ENCODE measurements around the gene TSPAN13. TPM values are rescaled to one million over a fixed set of nuclear protein-coding genes. Genes with fewer than 3 reads are reported as not detected.

TSPAN13 gene
- total and polyA plus RNA-seq, 2 of the 4 experiments (the other 2 are of a cell fraction) = 3.0 to 5.0 TPM

DNA sequence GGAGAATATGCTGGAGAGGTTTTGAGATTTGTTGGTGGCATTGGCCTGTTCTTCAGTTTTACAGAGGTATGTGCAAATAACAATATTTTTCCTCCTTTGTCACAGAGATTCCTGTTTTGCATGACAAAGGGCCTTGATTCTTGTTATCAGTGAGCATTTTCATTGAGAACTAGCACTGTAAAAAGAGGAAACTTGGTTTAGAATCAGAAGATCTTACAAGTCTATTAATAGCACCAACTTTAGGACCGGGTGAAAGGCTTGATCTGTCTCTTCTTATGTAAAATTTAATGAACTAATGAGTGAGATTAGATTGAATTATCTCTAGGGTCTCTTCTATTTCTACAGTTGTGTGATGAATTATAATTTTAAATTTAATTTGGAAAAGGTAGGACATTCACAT lies 25.5 kb downstream of the TSPAN13 start:
- Histone ChIP-seq H2BK15ac (ENCODE audit: low read depth, low read length) (no peak overlapping the region), H3K23ac (ENCODE audit: low read depth, low read length) (no peak overlapping the region), H3K14ac (replicated peaks; ENCODE audit: low read depth, low read length) (no peak overlapping the region), H2BK5ac (ENCODE audit: low read depth, low read length, poor library complexity, severe bottlenecking) (no peak overlapping the region), H2BK20ac (ENCODE audit: low read depth, low read length) (no peak overlapping the region), H3K27me3 (ENCODE audit: control insufficient read depth, insufficient read depth, low read length) (no peaks in the 10 kb centered on the region), H3K79me1 (ENCODE audit: low read depth in 1 of 2, low read length in 2 of 2) (no peaks in the 10 kb centered on the region), H4K5ac (ENCODE audit: low read depth, low read length) (no peak overlapping the region), H3K9me1 (ENCODE audit: insufficient read depth, low read length) (no peaks in the 10 kb centered on the region), H3K4ac (ENCODE audit: low read depth, low read length) (no peak overlapping the region), H2AK9ac (replicated peaks; ENCODE audit: low read depth, low read length, poor library complexity) (no peak overlapping the region), H4K20me1 (ENCODE audit: insufficient read depth, low read length) (no peaks in the 10 kb centered on the region), H4K91ac (ENCODE audit: insufficient read depth, low read depth, low read length) (no peak overlapping the region), H3K9ac (ENCODE audit: low read depth, low read length) (no peak overlapping the region), H3K27ac (ENCODE audit: insufficient read depth, low read length) (no peak overlapping the region), H3K4me3 (ENCODE audit: insufficient read depth, low read depth, low read length) (no peak overlapping the region), H3K56ac (ENCODE audit: extremely low read depth, insufficient read depth, low read length) (no peak overlapping the region), H3K9me3 (ENCODE audit: control insufficient read depth, insufficient read depth, low read length) (no peaks in the 10 kb centered on the region), H2AK5ac (ENCODE audit: low read depth, low read length) (no peak overlapping the region), H4K8ac (ENCODE audit: low read depth in 2 of 2, low read length in 2 of 2) (no peak overlapping the region), H2BK120ac (ENCODE audit: low read depth, low read length) (no peak overlapping the region), H3K4me1 (ENCODE audit: control insufficient read depth, insufficient read depth, low read length) (no peaks in the 10 kb centered on the region), H3K4me2 (ENCODE audit: low read depth, low read length) (no peak overlapping the region), H3K36me3 (ENCODE audit: control insufficient read depth, insufficient read depth, low read length) (no peaks in the 10 kb centered on the region), H2AFZ (replicated peaks; ENCODE audit: low read length, poor library complexity) (no peak overlapping the region), H3K18ac (ENCODE audit: low read depth, low read length) (no peak overlapping the region)
- ChIA-PET POLR2A (ENCODE audit: unreplicated experiment) (no interaction called here), CTCF (no interaction called here)
- dilution Hi-C loops (cut with HindIII; ENCODE audit: low sequenced_read_pairs, unreplicated experiment) = no loop called here
- WGBS, 2 experiments (ENCODE audit: extremely low coverage in 2 of 2, insufficient read length in 1 of 2) = no CpG with 5 or more reads among the region's 1 CpG
- DNase-seq = no peak
- intact Hi-C loops (cut with micrococcal nuclease) = no loop called here
- no TSS peak for BruUV-seq (replicated peaks)
- no peak for ATAC-seq (ENCODE audit: low read depth)
- in situ Hi-C loops (cut with MboI; ENCODE audit: low sequenced_read_pairs) = no loop called here
- TF ChIP-seq, protein P1, sequence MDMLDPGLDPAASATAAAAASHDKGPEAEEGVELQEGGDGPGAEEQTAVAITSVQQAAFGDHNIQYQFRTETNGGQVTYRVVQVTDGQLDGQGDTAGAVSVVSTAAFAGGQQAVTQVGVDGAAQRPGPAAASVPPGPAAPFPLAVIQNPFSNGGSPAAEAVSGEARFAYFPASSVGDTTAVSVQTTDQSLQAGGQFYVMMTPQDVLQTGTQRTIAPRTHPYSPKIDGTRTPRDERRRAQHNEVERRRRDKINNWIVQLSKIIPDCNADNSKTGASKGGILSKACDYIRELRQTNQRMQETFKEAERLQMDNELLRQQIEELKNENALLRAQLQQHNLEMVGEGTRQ (IDR thresholded peaks at IDR 0.05; ENCODE audit: low read depth, low read length) = no peak
- TF ChIP-seq CTCF (conservative IDR thresholded peaks at IDR 0.05; ENCODE audit: low read depth, low read length) = no peak
- no peak for TF ChIP-seq MAZ (IDR thresholded peaks at IDR 0.05; ENCODE audit: borderline replicate concordance, low read depth, low read length)
- no peak for TF ChIP-seq RFX5 (IDR thresholded peaks at IDR 0.05; ENCODE audit: low read depth, low read length)
- TF ChIP-seq RAD21 (IDR thresholded peaks at IDR 0.05; ENCODE audit: low read length) = no peak
- TF ChIP-seq, protein P2, sequence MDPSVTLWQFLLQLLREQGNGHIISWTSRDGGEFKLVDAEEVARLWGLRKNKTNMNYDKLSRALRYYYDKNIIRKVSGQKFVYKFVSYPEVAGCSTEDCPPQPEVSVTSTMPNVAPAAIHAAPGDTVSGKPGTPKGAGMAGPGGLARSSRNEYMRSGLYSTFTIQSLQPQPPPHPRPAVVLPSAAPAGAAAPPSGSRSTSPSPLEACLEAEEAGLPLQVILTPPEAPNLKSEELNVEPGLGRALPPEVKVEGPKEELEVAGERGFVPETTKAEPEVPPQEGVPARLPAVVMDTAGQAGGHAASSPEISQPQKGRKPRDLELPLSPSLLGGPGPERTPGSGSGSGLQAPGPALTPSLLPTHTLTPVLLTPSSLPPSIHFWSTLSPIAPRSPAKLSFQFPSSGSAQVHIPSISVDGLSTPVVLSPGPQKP (IDR thresholded peaks at IDR 0.05; ENCODE audit: borderline replicate concordance, low read depth, low read length) = no peak
- no peak for TF ChIP-seq MXI1 (IDR thresholded peaks at IDR 0.05; ENCODE audit: borderline replicate concordance, low read depth, low read length)
- TF ChIP-seq POLR2A (IDR thresholded peaks at IDR 0.05; ENCODE audit: low read depth, low read length) = no peak
- no peak for TF ChIP-seq NFE2L2 (IDR thresholded peaks at IDR 0.05; ENCODE audit: low read depth, low read length)
- no peak for TF ChIP-seq CEBPB (IDR thresholded peaks at IDR 0.05; ENCODE audit: low read depth, low read length)
- no peak for TF ChIP-seq RCOR1 (IDR thresholded peaks at IDR 0.05; ENCODE audit: insufficient replicate concordance, low read length)
- no peak for TF ChIP-seq BHLHE40 (IDR thresholded peaks at IDR 0.05; ENCODE audit: low read depth, low read length)
- no peak for TF ChIP-seq FOS (IDR thresholded peaks at IDR 0.05; ENCODE audit: low read depth, low read length)
- no peak for TF ChIP-seq SMC3 (IDR thresholded peaks at IDR 0.05; ENCODE audit: low read depth, low read length)
- TF ChIP-seq MAFK (IDR thresholded peaks at IDR 0.05; ENCODE audit: low read depth, low read length) = no peak
- no peak for TF ChIP-seq CHD1 (IDR thresholded peaks at IDR 0.05; ENCODE audit: low read depth, low read length)
